ENCODE data around the gene CRTAC1.

- no peak for TF ChIP-seq POLR2A (IDR thresholded peaks at IDR 0.05)
- TF ChIP-seq CTCF (IDR thresholded peaks at IDR 0.05): no peak
Measured at GRCh38 chr10:97923476-97923875, 106.9 kb downstream of the CRTAC1 start.
